Fibroblast of the aortic adventitia (primary cell): ENCODE measurements around the gene POU5F1. TPM values are rescaled to one million over a fixed set of nuclear protein-coding genes. Genes with fewer than 3 reads are reported as not detected.

Source experiments
- DNase-seq: peaks from one replicate; pipeline ENCODE4 v3.0.0-alpha.2; 2010; ENCODE audit warnings: low read depth
- H3K4me3 ChIP-seq: 2 replicates; pipeline ENCODE4 v1.5.1; 2011; ENCODE audit warnings: low read depth, mild to moderate bottlenecking, control low read depth, low read length, moderate library complexity
- small RNA-seq: library from RNA; depleted of rRNA; stranded (forward); fragments of <200 nt; gene quantifications from one replicate; pipeline ENCODE3, GENCODE V24; 2012
- total RNA-seq: library from RNA; depleted of rRNA; stranded (reverse); fragments of >200 nt; gene quantifications from 2 replicates; pipeline ENCODE4 v1.2.3, GENCODE V29; 2012; ENCODE audit warnings: low replicate concordance
- TF ChIP-seq, protein P1 (sequence below): IDR thresholded peaks from 2 replicates; pipeline ENCODE4 v1.5.1; 2011; ENCODE audit warnings: mild to moderate bottlenecking, low read length, control low read depth, inconsistent platforms; ENCODE audit not compliant: insufficient read depth

POU5F1 gene
- total RNA-seq, 1 donor: not detected

DNA sequence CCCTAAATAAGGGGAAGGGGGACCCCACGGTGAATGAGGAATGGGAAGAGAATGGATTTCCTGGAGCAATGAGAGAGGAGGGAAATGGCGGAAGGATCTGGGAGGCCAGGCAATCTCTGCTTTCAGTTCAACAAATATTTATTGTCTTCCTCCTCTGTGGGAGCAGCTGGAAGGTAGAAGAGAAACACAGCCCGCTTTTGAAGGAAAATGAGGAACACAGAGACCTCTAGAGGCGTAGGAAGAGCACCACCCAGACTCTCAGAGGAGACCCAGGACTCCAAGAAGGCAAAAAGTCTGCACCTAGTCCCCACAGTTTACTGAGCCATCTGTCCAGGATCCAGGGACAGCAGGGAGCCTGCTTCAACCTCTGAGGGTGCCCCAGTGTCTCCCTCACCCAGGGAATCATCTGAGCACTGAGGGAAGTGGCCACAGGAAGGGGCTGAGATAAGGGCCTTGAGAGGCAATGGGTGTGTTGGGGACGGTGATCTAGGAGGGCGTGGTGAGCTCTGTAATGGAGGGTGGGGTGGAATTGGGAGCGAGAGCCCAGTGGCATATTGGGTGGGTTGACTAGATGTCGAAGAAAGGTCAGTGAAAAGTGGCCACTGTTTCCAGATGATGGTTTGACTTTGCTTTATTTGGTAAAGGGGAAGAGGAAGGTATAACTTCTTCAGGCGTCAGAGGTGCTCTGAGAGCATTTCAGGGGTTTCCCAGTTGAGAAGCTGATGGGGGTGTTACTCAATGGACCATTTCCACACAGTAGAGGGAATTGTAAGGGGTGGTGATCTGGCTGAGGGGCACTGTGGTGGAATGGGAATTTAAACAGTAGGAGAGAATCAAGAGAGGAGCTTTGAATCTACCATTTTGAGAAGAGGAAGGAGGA, 55.3 kb downstream of the POU5F1 start:
- TF ChIP-seq, protein P1, sequence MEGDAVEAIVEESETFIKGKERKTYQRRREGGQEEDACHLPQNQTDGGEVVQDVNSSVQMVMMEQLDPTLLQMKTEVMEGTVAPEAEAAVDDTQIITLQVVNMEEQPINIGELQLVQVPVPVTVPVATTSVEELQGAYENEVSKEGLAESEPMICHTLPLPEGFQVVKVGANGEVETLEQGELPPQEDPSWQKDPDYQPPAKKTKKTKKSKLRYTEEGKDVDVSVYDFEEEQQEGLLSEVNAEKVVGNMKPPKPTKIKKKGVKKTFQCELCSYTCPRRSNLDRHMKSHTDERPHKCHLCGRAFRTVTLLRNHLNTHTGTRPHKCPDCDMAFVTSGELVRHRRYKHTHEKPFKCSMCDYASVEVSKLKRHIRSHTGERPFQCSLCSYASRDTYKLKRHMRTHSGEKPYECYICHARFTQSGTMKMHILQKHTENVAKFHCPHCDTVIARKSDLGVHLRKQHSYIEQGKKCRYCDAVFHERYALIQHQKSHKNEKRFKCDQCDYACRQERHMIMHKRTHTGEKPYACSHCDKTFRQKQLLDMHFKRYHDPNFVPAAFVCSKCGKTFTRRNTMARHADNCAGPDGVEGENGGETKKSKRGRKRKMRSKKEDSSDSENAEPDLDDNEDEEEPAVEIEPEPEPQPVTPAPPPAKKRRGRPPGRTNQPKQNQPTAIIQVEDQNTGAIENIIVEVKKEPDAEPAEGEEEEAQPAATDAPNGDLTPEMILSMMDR: peak; percentile 38
- DNase-seq: peak; percentile 66
- H3K4me3 ChIP-seq: peak overlapping the region; percentile 59

DNA sequence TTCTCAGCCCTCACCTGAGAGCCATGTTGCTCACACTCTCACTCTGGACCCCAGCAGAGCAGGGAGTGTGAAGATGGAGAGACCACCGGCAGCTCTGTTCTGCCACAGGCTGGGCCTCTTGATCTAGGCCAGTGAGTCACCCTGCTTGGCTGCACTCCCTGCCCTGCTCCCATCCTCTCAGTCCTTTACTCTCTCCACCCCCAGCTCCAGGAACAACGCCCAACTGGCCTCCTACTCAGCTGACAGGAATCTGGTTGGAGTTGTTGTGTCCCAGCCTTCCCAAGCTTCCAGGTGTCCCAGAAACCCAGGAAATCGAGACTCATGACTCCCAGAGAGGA, 56.0 kb downstream of the POU5F1 start, which contains the start of gene PSORS1C1:
TSS of gene PSORS1C1 (plus strand) at position 260 of the 338 bp plus-strand sequence. CDS start 14,833 bp downstream, outside the sequence.
- DNase-seq: peak; percentile 97
- TF ChIP-seq, protein P1: no peak
- peak within 1 kb of the TSS; percentile 59 for H3K4me3 ChIP-seq

Small RNA genes lying within 50 kb of the gene (small RNA-seq; reads per million reads assigned to genes)
- not detected for gene POLR2LP1

Other genes with a start within 250 kb of the POU5F1 start
- not detected in 2 replicates for gene SFTA2, start 238.5 kb downstream of the POU5F1 start, total RNA-seq
- gene MUCL3, start 229.7 kb downstream of the POU5F1 start, total RNA-seq: under 0.01 TPM in 1 of 2 replicates, not detected in the other
- not detected in 2 replicates for gene MUC21, start 187.0 kb downstream of the POU5F1 start, total RNA-seq
- not detected in 2 replicates for gene MUC22, start 160.2 kb downstream of the POU5F1 start, total RNA-seq
- gene C6orf15, start 58.1 kb downstream of the POU5F1 start, total RNA-seq: not detected in 2 replicates
- 1.2 and 7.0 TPM in 2 replicates for gene PSORS1C1, start 55.9 kb downstream of the POU5F1 start, total RNA-seq
- gene CDSN, start 50.2 kb downstream of the POU5F1 start, total RNA-seq: not detected in 2 replicates
- gene PSORS1C2, start 31.6 kb downstream of the POU5F1 start, total RNA-seq: not detected in 2 replicates
- 21.1 and 42.0 TPM in 2 replicates for gene CCHCR1, start 12.9 kb downstream of the POU5F1 start, total RNA-seq
- gene TCF19, start 12.1 kb downstream of the POU5F1 start, total RNA-seq: 4.2 and 46.3 TPM in 2 replicates
- gene HLA-C, start 101.4 kb upstream of the POU5F1 start, total RNA-seq: 26.3 and 159 TPM in 2 replicates
- 52.0 and 84.2 TPM in 2 replicates for gene HLA-B, start 186.5 kb upstream of the POU5F1 start, total RNA-seq
- 12.7 and 13.3 TPM in 2 replicates for gene MICA, start 232.9 kb upstream of the POU5F1 start, total RNA-seq